Measurements from ENCODE around the gene CRP.
"Not testable (repeated sequence)": the region's sequence is repeated elsewhere in the genome, so short reads cannot be mapped to it uniquely, and the experiment has no call there.

CRP gene

GRCh38 chr1:159714529-159714928 lies at the start of gene CRP:
TSS of gene CRP (minus strand) at chr1:159714589. CDS start at chr1:159714485, 104 bp downstream.
- no peak for DNase-seq (ENCODE audit: low read depth in 2 of 3, low spot score in 1 of 3)

- no peak for DNase-seq (ENCODE audit: low read depth in 2 of 3, low spot score in 1 of 3)
Observed at GRCh38 chr1:159763686-159764085, 49.3 kb upstream of the CRP start.

DNA sequence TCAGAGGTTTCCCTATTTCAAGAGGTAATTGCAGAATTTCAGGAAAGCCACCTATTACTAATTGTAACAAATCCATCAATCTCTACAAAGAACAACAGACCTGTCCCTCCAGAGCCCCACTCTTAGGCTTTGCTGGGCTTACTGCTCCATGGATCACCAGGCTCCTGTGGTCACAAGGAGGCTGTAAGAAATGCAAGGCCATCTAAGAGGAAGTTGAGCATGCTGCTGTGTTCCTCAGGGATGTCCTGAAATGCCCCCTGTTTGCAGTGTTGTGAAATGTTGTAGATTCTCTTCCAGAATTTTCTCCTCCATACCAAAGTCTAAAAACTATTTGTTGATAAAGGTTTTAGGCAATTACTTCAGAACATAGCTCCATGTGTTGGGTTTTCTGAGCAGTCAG lies 42.0 kb upstream of the CRP start:
- no peak for DNase-seq (ENCODE audit: low read depth in 2 of 3, low spot score in 1 of 3)

DNA sequence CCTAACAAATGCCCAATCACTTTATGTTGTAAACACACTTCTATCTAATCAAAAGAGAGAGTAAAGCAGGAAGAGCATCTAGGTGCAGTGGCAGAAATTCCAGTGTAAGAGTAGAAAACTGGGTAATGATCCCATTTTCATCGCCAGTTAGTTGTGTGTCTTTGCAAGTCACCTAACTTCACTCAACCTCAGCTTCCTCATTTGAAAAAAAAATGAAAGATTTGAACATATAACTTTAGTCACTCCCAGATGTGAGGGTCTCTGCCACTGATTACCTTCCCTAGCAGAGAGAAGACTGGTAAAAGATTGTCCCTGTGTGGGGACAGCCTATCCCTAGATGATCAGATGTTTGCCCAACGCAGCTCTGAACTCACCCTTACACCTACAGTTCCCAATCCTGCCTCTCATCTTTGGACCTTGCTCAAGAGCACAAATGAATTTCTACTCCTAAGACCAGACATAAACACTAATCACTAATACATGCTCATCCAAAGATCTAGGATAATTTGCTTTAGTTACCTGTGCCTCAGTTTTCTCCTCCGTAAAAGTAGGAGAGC lies 41.1 kb upstream of the CRP start:
- DNase-seq (ENCODE audit: low read depth in 2 of 3, low spot score in 1 of 3): no peak

- DNase-seq (ENCODE audit: low read depth in 2 of 3, low spot score in 1 of 3): no peak
Observed at GRCh38 chr1:159753386-159753785, 39.0 kb upstream of the CRP start.

DNA sequence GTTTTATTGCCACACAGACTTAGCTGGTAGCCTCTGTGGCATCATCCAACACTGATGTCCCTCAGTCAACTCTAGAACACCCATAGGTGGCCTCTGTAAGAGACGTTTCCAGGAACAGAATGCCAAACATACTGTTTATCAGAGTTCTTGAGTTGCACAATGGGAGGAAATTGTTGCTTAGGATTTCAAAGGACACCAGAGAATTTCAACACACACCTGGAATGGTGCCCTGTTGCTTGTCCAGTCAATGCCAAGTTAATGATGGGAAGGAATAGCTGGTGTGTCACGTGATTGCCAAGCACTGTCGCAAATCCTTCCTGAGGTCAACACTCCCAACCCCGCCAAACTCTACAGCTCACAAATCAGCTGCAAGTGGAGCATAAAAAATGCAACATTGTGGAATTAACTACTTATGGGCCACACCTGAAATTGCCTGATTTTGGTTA lies 37.8 kb upstream of the CRP start:
- no peak for DNase-seq (ENCODE audit: low read depth in 2 of 3, low spot score in 1 of 3)

DNA sequence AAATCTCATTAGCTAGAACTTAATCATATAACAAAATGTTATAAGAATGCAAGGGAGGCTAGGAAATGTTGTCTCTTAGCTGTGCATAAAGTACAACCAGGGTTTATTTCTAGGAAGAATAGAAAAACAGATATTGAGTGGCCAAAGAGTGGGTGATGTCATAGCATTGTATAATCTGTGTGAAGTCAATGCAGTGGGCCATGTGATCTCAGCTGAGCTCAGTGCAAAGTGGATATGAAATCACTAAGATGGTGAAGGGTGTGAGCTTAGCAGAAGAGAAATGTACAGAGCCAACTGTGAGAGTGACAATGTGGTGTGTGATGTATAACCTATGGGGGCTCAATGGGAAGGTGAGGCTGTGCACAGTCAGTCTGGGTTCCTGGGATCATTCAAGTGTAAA lies 36.6 kb upstream of the CRP start:
- no peak for DNase-seq (ENCODE audit: low read depth in 2 of 3, low spot score in 1 of 3)

DNA sequence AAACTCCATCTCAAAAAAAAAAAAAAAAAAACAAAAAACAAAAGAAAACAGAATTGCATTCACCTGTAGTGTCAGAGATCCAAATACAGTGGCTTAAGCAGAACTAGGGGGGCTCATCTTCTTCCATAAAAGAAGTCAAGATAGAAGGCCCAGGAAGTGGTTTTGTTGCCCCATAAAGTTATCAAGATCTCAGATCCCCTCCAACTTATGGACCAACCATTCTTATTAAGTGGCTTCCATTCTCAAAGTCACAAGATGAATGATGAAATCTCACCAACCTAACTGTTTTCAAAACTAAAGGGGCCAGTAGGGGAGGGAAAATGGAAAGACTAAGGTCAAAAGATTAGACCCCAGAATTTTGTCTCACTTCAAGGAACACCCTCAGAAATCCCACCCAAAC lies 36.2 kb upstream of the CRP start:
- DNase-seq (ENCODE audit: low read depth in 2 of 3, low spot score in 1 of 3): no peak

DNA sequence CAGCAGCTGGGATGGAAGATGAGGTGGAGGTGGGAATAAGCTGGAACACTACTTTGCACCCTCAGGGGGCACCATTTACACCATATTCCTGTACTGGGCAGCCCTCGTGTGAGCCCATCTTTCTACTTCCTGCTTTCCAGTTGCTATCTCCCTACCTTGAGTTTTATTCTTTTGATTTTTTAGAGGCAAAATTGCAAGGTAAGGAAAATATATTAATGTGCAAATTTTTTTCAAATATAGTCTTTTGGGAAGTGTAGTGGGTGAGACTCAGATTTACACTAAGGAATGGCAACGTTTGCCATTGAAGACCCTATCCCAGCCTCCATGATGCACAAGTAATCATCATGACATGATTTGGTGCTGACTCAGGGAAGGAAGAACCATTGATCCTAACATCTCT lies 35.2 kb upstream of the CRP start:
- no peak for DNase-seq (ENCODE audit: low read depth in 2 of 3, low spot score in 1 of 3)

DNA sequence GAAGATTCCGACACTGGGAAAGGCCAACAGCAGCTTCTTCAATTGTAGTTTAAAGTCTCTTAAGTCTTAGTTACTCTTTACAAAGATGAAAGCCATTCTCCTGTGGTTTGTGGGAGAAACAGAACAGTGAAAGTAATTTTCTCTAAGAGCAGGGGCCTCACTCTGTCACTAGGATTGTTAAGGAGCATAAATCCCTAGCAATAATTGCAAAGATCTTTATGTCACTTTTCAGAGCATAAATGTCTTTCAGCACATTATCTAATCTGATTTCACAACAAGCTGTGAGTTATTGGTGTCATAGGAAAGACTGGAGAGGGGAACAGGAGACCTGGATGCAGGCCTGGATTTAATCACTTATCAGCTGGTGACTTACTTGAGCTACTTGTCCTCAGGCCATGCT lies 34.0 kb upstream of the CRP start:
- no peak for DNase-seq (ENCODE audit: low read depth in 2 of 3, low spot score in 1 of 3)

- DNase-seq (ENCODE audit: low read depth in 2 of 3, low spot score in 1 of 3): no peak
Observed at GRCh38 chr1:159746666-159747065, 32.3 kb upstream of the CRP start.

- DNase-seq (ENCODE audit: low read depth in 2 of 3, low spot score in 1 of 3): no peak
Observed at GRCh38 chr1:159743651-159744410, 29.4 kb upstream of the CRP start.

DNA sequence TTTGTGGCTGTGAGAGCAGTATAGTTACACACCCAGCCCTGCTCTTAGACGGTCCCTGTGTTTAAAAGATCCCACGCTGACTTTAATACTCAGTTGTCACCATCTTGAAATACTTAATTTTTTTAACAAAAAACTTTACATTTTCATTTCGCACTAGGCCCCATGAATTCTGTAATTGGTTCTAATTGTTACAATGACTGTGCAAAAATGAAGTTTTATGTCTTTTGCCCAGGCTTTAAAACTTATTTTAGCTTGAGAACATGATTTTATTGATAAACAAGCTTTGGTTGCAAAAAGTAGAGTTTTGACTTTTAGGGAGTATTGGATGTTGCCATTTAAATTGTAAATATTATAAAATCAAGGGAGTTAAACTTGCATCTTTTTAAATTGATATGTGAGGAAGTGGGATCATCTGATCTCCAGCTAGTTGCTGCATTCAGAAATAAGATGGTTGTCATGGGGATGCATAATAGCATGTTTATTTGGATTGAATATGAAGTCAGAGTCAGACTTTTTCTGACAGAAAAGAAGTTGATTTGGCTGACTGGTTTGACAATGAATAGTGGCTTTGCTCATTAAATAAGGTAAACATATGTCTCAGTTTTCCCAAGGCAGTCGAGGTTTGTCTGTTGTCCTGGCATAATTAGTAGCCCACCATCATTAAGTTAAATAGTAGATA lies 23.0 kb upstream of the CRP start:
- no peak for DNase-seq (ENCODE audit: low read depth in 2 of 3, low spot score in 1 of 3)

DNA sequence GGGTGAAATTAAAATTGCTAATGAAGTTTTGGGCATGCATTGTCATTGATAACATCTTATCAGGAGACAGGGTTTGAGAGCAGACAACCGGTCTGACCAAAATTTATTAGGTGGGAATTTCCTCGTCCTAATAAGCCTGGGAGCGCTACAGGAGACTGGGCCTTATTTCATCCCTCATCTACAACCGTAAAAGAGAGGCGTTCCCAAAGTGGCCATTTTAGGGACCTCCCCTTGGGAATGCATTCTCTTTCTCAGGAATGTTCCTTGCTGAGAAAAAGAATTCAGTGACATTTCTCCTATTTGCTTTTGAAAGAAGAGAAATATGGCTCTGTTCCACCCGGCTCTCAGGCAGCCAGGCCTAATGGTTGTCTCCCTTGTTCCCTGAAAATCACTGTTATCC lies 8.8 kb upstream of the CRP start:
- DNase-seq (ENCODE audit: low read depth in 2 of 3, low spot score in 1 of 3): not testable (repeated sequence)

GRCh38 chr1:159719990-159720389 lies 5.6 kb upstream of the CRP start:
- DNase-seq (ENCODE audit: low read depth in 2 of 3, low spot score in 1 of 3): no peak

DNA sequence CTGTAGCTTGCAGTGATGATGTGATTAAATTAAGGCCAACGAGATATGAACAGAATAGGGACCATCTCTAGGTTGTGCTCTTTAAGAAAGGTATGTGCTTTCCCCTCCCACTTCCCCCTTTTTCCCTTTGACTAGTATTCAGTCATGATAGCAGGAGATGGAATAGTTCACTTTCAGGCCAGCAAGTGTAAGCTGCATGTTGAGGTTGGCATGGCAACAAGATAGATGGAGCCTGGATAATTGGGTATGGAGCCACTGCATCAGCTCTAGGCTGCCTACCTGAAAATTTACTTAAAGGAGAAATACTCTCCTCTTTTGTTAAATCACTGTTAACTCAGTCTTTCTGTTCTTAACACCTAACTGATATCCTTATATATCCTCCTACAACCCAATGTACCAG lies 1.5 kb upstream of the CRP start:
- DNase-seq (ENCODE audit: low read depth in 2 of 3, low spot score in 1 of 3): no peak

GRCh38 chr1:159712080-159712479 lies 2.3 kb downstream of the CRP start:
- DNase-seq (ENCODE audit: low read depth in 2 of 3, low spot score in 1 of 3): no peak

- no peak for DNase-seq (ENCODE audit: low read depth in 2 of 3, low spot score in 1 of 3)
Observed at GRCh38 chr1:159707472-159708260, 6.7 kb downstream of the CRP start.

GRCh38 chr1:159705904-159706256 lies 8.5 kb downstream of the CRP start:
- DNase-seq (ENCODE audit: low read depth in 2 of 3, low spot score in 1 of 3): no peak

GRCh38 chr1:159705251-159705903 lies 9.0 kb downstream of the CRP start:
- no peak for DNase-seq (ENCODE audit: low read depth in 2 of 3, low spot score in 1 of 3)

- DNase-seq (ENCODE audit: low read depth in 2 of 3, low spot score in 1 of 3): no peak
Observed at GRCh38 chr1:159704481-159704880, 9.9 kb downstream of the CRP start.
